HS-27A (cell line): ENCODE measurements around the gene OR51A7.

ENCODE experiments used
- DNase-seq: peaks from one replicate; pipeline ENCODE4 v3.0.0-alpha.2; 2012; ENCODE audit warnings: low read depth, missing footprints

OR51A7 gene

DNA sequence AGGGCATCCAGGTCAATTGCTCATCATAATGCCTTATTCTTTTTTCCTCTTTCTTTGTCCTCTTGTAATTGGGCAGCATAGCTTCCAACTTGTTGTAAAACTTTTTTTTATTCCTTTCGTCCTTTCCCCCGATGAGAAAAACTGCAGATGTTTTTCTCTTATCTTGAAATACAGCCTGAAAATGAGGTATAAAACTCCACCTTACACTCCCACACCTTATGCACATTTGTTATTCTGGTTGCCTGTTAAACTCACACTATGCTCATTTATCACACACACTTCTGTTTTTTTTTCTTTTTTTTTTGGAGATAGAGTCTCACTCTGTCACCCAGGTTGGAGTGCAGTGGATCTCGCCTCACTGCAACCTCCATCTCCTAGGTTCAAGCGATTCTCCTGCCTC lies 53.8 kb downstream of the OR51A7 start:
- no peak for DNase-seq
